BLaER1 (cell line): ENCODE measurements around the gene ARID2.
A peak's percentile ranks its signal among the peaks of the same experiment; 100 is the strongest.

Experiments
- H3K27ac ChIP-seq: shearing (Covaris generic); formaldehyde crosslinking; 2 replicates; pipeline ENCODE4 v1.8.1; 2022
- H3K27me3 ChIP-seq: shearing (Covaris generic); formaldehyde crosslinking; 2 replicates; pipeline ENCODE4 v1.8.1; 2022
- H3K36me3 ChIP-seq: shearing (Covaris generic); formaldehyde crosslinking; 2 replicates; pipeline ENCODE4 v1.8.1; 2022
- H3K4me1 ChIP-seq: shearing (Covaris generic); formaldehyde crosslinking; 2 replicates; pipeline ENCODE4 v1.8.1; 2022
- H3K4me2 ChIP-seq: shearing (Covaris generic); formaldehyde crosslinking; 2 replicates; pipeline ENCODE4 v1.8.1; 2022
- H3K4me3 ChIP-seq: shearing (Covaris generic); formaldehyde crosslinking; 2 replicates; pipeline ENCODE4 v1.8.1; 2022
- H3K9ac ChIP-seq: shearing (Covaris generic); formaldehyde crosslinking; 2 replicates; pipeline ENCODE4 v1.8.1; 2022
- H3K9me3 ChIP-seq: shearing (Covaris generic); formaldehyde crosslinking; 2 replicates; pipeline ENCODE4 v1.8.1; 2022
- H4K20me1 ChIP-seq: shearing (Covaris generic); formaldehyde crosslinking; 2 replicates; pipeline ENCODE4 v1.8.1; 2022
- Cebpa-rat ChIP-seq: shearing (Covaris generic); IDR thresholded peaks from 2 replicates; pipeline ENCODE4 v1.8.1; 2022

Gene ARID2, protein sequence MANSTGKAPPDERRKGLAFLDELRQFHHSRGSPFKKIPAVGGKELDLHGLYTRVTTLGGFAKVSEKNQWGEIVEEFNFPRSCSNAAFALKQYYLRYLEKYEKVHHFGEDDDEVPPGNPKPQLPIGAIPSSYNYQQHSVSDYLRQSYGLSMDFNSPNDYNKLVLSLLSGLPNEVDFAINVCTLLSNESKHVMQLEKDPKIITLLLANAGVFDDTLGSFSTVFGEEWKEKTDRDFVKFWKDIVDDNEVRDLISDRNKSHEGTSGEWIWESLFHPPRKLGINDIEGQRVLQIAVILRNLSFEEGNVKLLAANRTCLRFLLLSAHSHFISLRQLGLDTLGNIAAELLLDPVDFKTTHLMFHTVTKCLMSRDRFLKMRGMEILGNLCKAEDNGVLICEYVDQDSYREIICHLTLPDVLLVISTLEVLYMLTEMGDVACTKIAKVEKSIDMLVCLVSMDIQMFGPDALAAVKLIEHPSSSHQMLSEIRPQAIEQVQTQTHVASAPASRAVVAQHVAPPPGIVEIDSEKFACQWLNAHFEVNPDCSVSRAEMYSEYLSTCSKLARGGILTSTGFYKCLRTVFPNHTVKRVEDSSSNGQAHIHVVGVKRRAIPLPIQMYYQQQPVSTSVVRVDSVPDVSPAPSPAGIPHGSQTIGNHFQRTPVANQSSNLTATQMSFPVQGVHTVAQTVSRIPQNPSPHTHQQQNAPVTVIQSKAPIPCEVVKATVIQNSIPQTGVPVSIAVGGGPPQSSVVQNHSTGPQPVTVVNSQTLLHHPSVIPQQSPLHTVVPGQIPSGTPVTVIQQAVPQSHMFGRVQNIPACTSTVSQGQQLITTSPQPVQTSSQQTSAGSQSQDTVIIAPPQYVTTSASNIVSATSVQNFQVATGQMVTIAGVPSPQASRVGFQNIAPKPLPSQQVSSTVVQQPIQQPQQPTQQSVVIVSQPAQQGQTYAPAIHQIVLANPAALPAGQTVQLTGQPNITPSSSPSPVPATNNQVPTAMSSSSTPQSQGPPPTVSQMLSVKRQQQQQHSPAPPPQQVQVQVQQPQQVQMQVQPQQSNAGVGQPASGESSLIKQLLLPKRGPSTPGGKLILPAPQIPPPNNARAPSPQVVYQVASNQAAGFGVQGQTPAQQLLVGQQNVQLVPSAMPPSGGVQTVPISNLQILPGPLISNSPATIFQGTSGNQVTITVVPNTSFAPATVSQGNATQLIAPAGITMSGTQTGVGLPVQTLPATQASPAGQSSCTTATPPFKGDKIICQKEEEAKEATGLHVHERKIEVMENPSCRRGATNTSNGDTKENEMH (N-terminal part only)

GRCh38 chr12:45729233-45730083 is at the start of gene ARID2:
Gene ARID2 (plus strand): TSS chr12:45729706. CDS start chr12:45729837, 131 bp downstream.
- Histone ChIP-seq H3K27me3 (no peaks in the 10 kb centered on the region), H3K27ac (peak within 1 kb of the TSS; percentile 97), H3K4me3 (peak within 1 kb of the TSS; percentile 88), H3K36me3 (peaks cover 5% of the 10 kb centered on the region; the same call in 1 of the 2 replicates), H3K4me1 (peaks cover 24% of the 10 kb centered on the region), H3K9ac (peak within 1 kb of the TSS; percentile 99), H3K9me3 (no peaks in the 10 kb centered on the region), H4K20me1 (peaks cover 43% of the 10 kb centered on the region), H3K4me2 (peak within 1 kb of the TSS; percentile 88)
- no peak for TF ChIP-seq Cebpa-rat

GRCh38 chr12:45680362-45680761 is 49.1 kb upstream of the ARID2 start:
- H3K9me3 ChIP-seq, result no peaks in the 10 kb centered on the region
- TF ChIP-seq Cebpa-rat, result no peak

GRCh38 chr12:45681465-45681864 is 48.0 kb upstream of the ARID2 start:
- no peaks in the 10 kb centered on the region for H3K9me3 ChIP-seq
- H3K4me3 ChIP-seq, result no peak overlapping the region
- H3K36me3 ChIP-seq, result no peaks in the 10 kb centered on the region
- H3K4me1 ChIP-seq, result no peaks in the 10 kb centered on the region
- no peaks in the 10 kb centered on the region for H3K27me3 ChIP-seq
- H3K4me2 ChIP-seq, result no peak overlapping the region
- H4K20me1 ChIP-seq, result no peaks in the 10 kb centered on the region
- H3K27ac ChIP-seq, result no peak overlapping the region
- no peak for TF ChIP-seq Cebpa-rat
- H3K9ac ChIP-seq, result no peak overlapping the region

More at GRCh38 chr12:45680362-45680761, 49.1 kb upstream of the ARID2 start:
- Histone ChIP-seq H3K27ac (no peak overlapping the region), H3K27me3 (no peaks in the 10 kb centered on the region), H3K36me3 (no peaks in the 10 kb centered on the region), H3K9ac (no peak overlapping the region), H3K4me2 (no peak overlapping the region), H3K4me1 (no peaks in the 10 kb centered on the region), H4K20me1 (no peaks in the 10 kb centered on the region), H3K4me3 (no peak overlapping the region)

GRCh38 chr12:45685680-45686079 is 43.8 kb upstream of the ARID2 start:
- no peaks in the 10 kb centered on the region for H3K27me3 ChIP-seq
- no peak overlapping the region for H3K4me3 ChIP-seq
- H3K36me3 ChIP-seq, result no peaks in the 10 kb centered on the region
- no peaks in the 10 kb centered on the region for H3K4me1 ChIP-seq
- H4K20me1 ChIP-seq, result no peaks in the 10 kb centered on the region
- H3K4me2 ChIP-seq, result no peak overlapping the region
- H3K9me3 ChIP-seq, result no peaks in the 10 kb centered on the region
- H3K27ac ChIP-seq, result no peak overlapping the region
- no peak overlapping the region for H3K9ac ChIP-seq
- TF ChIP-seq Cebpa-rat, result no peak

GRCh38 chr12:45687081-45688015 is 42.2 kb upstream of the ARID2 start:
- no peaks in the 10 kb centered on the region for H4K20me1 ChIP-seq
- H3K36me3 ChIP-seq, result no peaks in the 10 kb centered on the region
- H3K27me3 ChIP-seq, result no peaks in the 10 kb centered on the region
- H3K4me1 ChIP-seq, result no peaks in the 10 kb centered on the region
- H3K4me3 ChIP-seq, result no peak overlapping the region
- H3K4me2 ChIP-seq, result no peak overlapping the region
- no peaks in the 10 kb centered on the region for H3K9me3 ChIP-seq
- H3K27ac ChIP-seq, result no peak overlapping the region
- TF ChIP-seq Cebpa-rat, result no peak
- no peak overlapping the region for H3K9ac ChIP-seq

- no peaks in the 10 kb centered on the region for H3K4me1 ChIP-seq
Measured at GRCh38 chr12:45688183-45688582, 41.3 kb upstream of the ARID2 start.

GRCh38 chr12:45695035-45695434 is 34.5 kb upstream of the ARID2 start:
- no peak overlapping the region for H3K4me2 ChIP-seq
- H3K9me3 ChIP-seq, result peaks cover 21% of the 10 kb centered on the region
- TF ChIP-seq Cebpa-rat, result no peak
- no peak overlapping the region for H3K9ac ChIP-seq
- H3K27ac ChIP-seq, result no peak overlapping the region
- H3K36me3 ChIP-seq, result peaks cover 14% of the 10 kb centered on the region; the same call in 1 of the 2 replicates
- no peak overlapping the region for H3K4me3 ChIP-seq
- no peaks in the 10 kb centered on the region for H3K4me1 ChIP-seq
- H4K20me1 ChIP-seq, result no peaks in the 10 kb centered on the region
- no peaks in the 10 kb centered on the region for H3K27me3 ChIP-seq

More at GRCh38 chr12:45688183-45688582, 41.3 kb upstream of the ARID2 start:
- no peaks in the 10 kb centered on the region for H4K20me1 ChIP-seq
- H3K9ac ChIP-seq, result no peak overlapping the region
- no peaks in the 10 kb centered on the region for H3K27me3 ChIP-seq
- no peaks in the 10 kb centered on the region for H3K36me3 ChIP-seq
- H3K4me2 ChIP-seq, result no peak overlapping the region
- no peaks in the 10 kb centered on the region for H3K9me3 ChIP-seq
- no peak overlapping the region for H3K27ac ChIP-seq
- no peak overlapping the region for H3K4me3 ChIP-seq
- TF ChIP-seq Cebpa-rat, result no peak

GRCh38 chr12:45695606-45696005 is 33.9 kb upstream of the ARID2 start:
- Histone ChIP-seq H3K4me3 (no peak overlapping the region), H3K27me3 (no peaks in the 10 kb centered on the region), H3K27ac (no peak overlapping the region), H3K9ac (no peak overlapping the region), H3K4me1 (no peaks in the 10 kb centered on the region), H3K36me3 (peaks cover 14% of the 10 kb centered on the region; the same call in 1 of the 2 replicates), H3K9me3 (peaks cover 21% of the 10 kb centered on the region), H3K4me2 (no peak overlapping the region), H4K20me1 (no peaks in the 10 kb centered on the region)
- no peak for TF ChIP-seq Cebpa-rat
